HepG2 (cell line): Measurements from ENCODE around the gene NPSR1. TPM values are rescaled to one million over a fixed set of nuclear protein-coding genes. Genes with fewer than 3 reads are reported as not detected.

Experiments
- BHLHE40 ChIP-seq: IDR thresholded peaks from 2 replicates; pipeline ENCODE4 v1.6.1; 2011; ENCODE audit warnings: low read length, improper control_type of control experiment
- ESRRA ChIP-seq: sonication (generic); formaldehyde crosslinking; IDR thresholded peaks from 2 replicates; pipeline ENCODE4 v1.5.1; 2020; ENCODE audit warnings: mild to moderate bottlenecking, low read depth, missing genetic modification reagents
- MXI1 ChIP-seq: IDR thresholded peaks from 3 replicates; pipeline ENCODE4 v1.6.1; 2012; ENCODE audit warnings: low read depth, low read length, inconsistent platforms, borderline replicate concordance
- NCOA2 ChIP-seq: sonication (generic); formaldehyde crosslinking; IDR thresholded peaks from 2 replicates; pipeline ENCODE4 v1.8.0; 2022; ENCODE audit warnings: inconsistent platforms
- NR2F6 ChIP-seq, 2 experiments: IDR thresholded peaks; 2 replicates each; pipeline ENCODE4 v1.6.1; 2016; ENCODE audit warnings: antibody characterized with exemption in 1 of 2, mild to moderate bottlenecking in 1 of 2
- PAX8 ChIP-seq: sonication (generic); formaldehyde crosslinking; IDR thresholded peaks from 2 replicates; pipeline ENCODE4 v1.8.0; 2022; ENCODE audit warnings: mild to moderate bottlenecking, missing genetic modification reagents, borderline replicate concordance
- PCBP1 ChIP-seq: fragments of 200-400 bp; formaldehyde crosslinking; IDR thresholded peaks from 2 replicates; pipeline ENCODE4 v1.6.1; 2017; ENCODE audit warnings: mild to moderate bottlenecking, low read depth, low read length, borderline replicate concordance
- THAP9 ChIP-seq: sonication (generic); formaldehyde crosslinking; IDR thresholded peaks from 2 replicates; pipeline ENCODE4; 2020; ENCODE audit warnings: missing genetic modification reagents, mild to moderate bottlenecking, borderline replicate concordance
- XRCC5 ChIP-seq: fragments of 200-400 bp; formaldehyde crosslinking; optimal IDR thresholded peaks from 2 replicates; pipeline ENCODE3; 2017; ENCODE audit warnings: mild to moderate bottlenecking, low read length
- ZFX ChIP-seq: sonication (generic); formaldehyde crosslinking; IDR thresholded peaks from 2 replicates; pipeline ENCODE4 v1.4.0; 2020; ENCODE audit warnings: mild to moderate bottlenecking, low read depth, missing genetic modification reagents, moderate library complexity
- ZNF646 ChIP-seq: sonication (generic); formaldehyde crosslinking; IDR thresholded peaks from 2 replicates; pipeline ENCODE4 v1.9.0; 2021; ENCODE audit warnings: mild to moderate bottlenecking, missing genetic modification reagents
- ZNF704 ChIP-seq: sonication (generic); formaldehyde crosslinking; IDR thresholded peaks from 2 replicates; pipeline ENCODE4 v1.8.1; 2023; ENCODE audit warnings: mild to moderate bottlenecking, inconsistent platforms, moderate library complexity, missing genetic modification reagents, borderline replicate concordance
- ZNF761 ChIP-seq: sonication (generic); formaldehyde crosslinking; conservative IDR thresholded peaks from 2 replicates; pipeline ENCODE4 v1.4.0; 2020; ENCODE audit warnings: mild to moderate bottlenecking, missing genetic modification reagents
- ZNF770 ChIP-seq: sonication (generic); formaldehyde crosslinking; IDR thresholded peaks from 2 replicates; pipeline ENCODE4 v1.5.0; 2020; ENCODE audit warnings: mild to moderate bottlenecking, missing genetic modification reagents
- ZSCAN12 ChIP-seq: sonication (generic); formaldehyde crosslinking; IDR thresholded peaks from 2 replicates; pipeline ENCODE4 v1.9.0; 2021; ENCODE audit warnings: mild to moderate bottlenecking, missing genetic modification reagents
- polyA plus RNA-seq, 8 experiments: library from polyadenylated mRNA; depleted of rRNA in 3 of 8; stranded (reverse) in 7 of 8; unstranded in 1 of 8; fragments of >200 nt; fragmentation: Illumina TruSeq in 4 of 8; extraction: Trizol in 4 of 8; gene quantifications; 2 replicates each; pipeline versions ENCODE4 v1.2.1 to v1.2.3, GENCODE V29; 2011 to 2016; ENCODE audit warnings: low read depth in 4 of 8, missing spikeins in 1 of 8, mixed read lengths in 1 of 8; ENCODE audit not compliant: insufficient read depth in 1 of 8
- total RNA-seq, 5 experiments: library from RNA; depleted of rRNA; stranded (reverse); fragments of >200 nt; fragmentation: Illumina TruSeq; extraction: Trizol; gene quantifications; 2 replicates each; pipeline ENCODE4 v1.2.3, GENCODE V29; 2016; ENCODE audit warnings: low read depth in 1 of 5

NPSR1 gene
- total and polyA plus RNA-seq, 2 of the 13 experiments (the other 11 are each of a cell fraction or from before 2014, with no cell fraction given): not detected

GRCh38 chr7:34747867-34748727 lies 90.1 kb downstream of the NPSR1 start (continued):
- TF ChIP-seq THAP9: peak; percentile 39; the same call in 1 of the 2 replicates
- TF ChIP-seq PCBP1: no peak
- TF ChIP-seq BHLHE40: peak; percentile 46
- peak; percentile 16 for TF ChIP-seq XRCC5
- TF ChIP-seq ESRRA (CRISPR knock-in tag): peak; percentile 67; the same call in 1 of the 2 replicates
- TF ChIP-seq MXI1: peak; percentile 66; the same call in 1 of the 3 replicates
- TF ChIP-seq PAX8 (CRISPR knock-in tag): no peak
- TF ChIP-seq ZNF761: peak; percentile 59; the same call in 1 of the 2 replicates
- TF ChIP-seq ZFX: peak; percentile 58
- TF ChIP-seq ZNF770 (CRISPR knock-in tag): peak; percentile 33; the same call in 1 of the 2 replicates
- TF ChIP-seq ZNF646 (CRISPR knock-in tag): peak; percentile 59; the same call in 1 of the 2 replicates
- no peak; the same call in 1 of the 2 replicates for TF ChIP-seq NR2F6 (IDR thresholded peaks at IDR 0.05)
- peak; percentile 47; the same call in 1 of the 2 replicates for TF ChIP-seq NR2F6 (CRISPR knock-in tag; IDR thresholded peaks at IDR 0.05)
- no peak for TF ChIP-seq ZNF704 (CRISPR knock-in tag)
- TF ChIP-seq NCOA2 (CRISPR knock-in tag): peak; percentile 93
- TF ChIP-seq ZSCAN12: no peak
